Stimulated activated CD4-positive, alpha-beta T cell treated with anti-CD3 and anti-CD28 coated beads, Interleukin-4, amount 100 ng/mL, for 4 hours (primary cell): Measurements from ENCODE around the gene TOX4.

Source experiments
- DNase-seq, 2 experiments: peaks; one replicate each; pipeline ENCODE4 v3.0.0-alpha.2; 2020

Gene TOX4

GRCh38 chr14:21505012-21505553 is 28.1 kb downstream of the TOX4 start:
- peak in 1 of 2 experiments; percentile 29 for DNase-seq

GRCh38 chr14:21506557-21506956 is 29.6 kb downstream of the TOX4 start:
- DNase-seq = no peak

GRCh38 chr14:21509432-21510143 is 32.6 kb downstream of the TOX4 start:
- no peak for DNase-seq

- DNase-seq = peak; percentile 82 to 95
Observed at GRCh38 chr14:21510735-21511657, 34.0 kb downstream of the TOX4 start, which contains the start of gene METTL3. Gene METTL3, minus strand, starts transcription at chr14:21511340. Its CDS starts 117 bp downstream, at chr14:21511223.

DNA sequence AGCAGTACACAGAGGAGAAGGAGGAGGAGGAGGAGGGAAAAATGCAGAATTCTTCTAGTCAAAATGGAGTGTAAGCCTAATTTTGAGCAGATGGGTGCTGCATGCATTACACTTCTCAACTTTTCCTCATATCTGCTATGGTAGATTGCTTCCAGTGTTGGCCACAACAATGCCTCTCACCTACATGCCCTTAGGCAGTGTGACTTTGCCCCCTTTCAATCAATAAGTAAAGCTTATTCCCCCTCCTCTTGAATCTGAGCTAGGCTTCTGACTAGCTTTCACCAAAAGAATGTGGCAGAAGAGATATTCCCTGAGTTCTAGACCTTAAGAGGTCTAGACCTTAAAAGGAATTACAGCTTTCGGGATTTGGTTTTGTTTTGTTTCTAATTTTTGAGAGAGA is 37.3 kb downstream of the TOX4 start:
- no peak for DNase-seq

DNA sequence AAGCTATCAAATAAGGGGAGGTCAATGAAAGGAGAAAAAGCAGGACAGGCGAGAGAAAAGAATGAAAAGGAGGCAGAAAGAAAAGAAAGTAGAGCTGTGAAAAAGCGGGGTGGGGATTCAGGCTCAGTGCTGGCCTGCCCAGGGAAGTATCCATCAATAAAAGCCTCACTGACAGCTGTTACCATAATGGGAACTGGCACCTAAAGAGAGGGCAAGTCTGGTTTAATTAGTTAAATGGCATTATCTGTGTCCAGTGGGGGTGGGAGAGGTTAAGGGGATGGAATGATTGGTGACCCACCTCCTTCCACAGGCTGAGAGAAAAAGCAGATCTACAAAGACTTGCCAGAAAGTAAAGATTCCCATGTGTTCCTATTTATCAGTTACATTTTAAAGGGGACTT is 41.7 kb downstream of the TOX4 start:
- no peak for DNase-seq

GRCh38 chr14:21520767-21521166 is 43.8 kb downstream of the TOX4 start:
- no peak for DNase-seq

- DNase-seq = no peak
Observed at GRCh38 chr14:21521501-21521900, 44.5 kb downstream of the TOX4 start.

- no peak for DNase-seq
Observed at GRCh38 chr14:21523203-21523602, 46.2 kb downstream of the TOX4 start.

GRCh38 chr14:21524575-21525490 is 47.8 kb downstream of the TOX4 start:
- DNase-seq = no peak

DNA sequence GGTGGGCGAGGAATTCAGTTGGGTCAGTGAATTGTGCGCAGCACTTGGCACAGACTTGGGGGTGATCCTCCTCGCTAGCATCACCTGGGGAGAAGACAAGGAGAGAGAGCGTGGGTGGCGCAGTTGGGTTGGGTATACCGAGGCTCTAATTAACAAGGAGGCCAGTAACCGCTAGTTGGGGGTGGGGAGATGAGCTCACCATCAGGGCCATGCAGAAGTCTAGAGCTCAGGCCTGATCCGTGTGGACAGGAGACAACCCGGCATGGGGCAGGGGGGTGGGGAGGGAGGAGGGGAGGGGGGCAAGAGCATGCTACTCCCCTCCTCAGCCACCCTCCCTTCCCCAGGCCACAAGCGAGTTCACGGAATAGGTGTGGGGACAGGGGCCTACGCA is 48.6 kb downstream of the TOX4 start:
- DNase-seq = no peak

DNA sequence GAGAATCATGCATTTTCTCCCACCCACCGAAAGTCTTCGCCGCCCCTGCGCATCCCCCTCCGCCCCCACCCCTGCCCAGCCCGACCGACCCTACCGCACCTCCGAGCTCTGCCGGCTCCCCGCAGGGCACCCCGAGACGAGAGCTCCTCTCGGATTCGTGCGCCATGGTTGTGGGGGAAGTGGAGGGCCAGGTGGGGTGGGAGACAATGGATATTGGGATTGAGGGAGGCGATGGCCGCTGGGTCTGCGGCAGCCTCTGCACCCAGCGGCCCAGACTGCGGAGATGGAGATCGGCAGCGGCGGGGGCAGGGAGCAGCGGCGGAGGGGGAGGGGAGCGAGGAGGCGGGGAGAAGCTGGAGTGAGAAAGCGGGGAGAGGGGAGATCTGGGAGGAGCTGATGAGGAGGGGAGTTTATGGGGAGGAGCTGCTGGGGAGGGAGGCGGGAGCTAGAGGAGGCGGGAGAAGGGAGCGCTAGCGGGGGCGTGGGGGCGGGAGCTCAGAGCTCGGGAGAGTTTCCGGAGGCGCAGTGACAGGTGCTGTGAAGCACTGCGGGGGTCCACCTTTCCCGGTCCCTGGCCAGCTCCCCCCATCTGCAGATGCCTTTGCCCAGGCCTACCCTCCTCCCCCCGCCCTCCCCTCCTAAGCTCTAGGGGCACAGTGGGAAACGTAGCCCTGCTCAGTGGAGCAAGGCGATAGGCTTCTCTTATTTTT is 49.1 kb downstream of the TOX4 start, which contains the start of gene SALL2:
Gene SALL2, minus strand, starts transcription at position 385 of the 710 bp plus-strand sequence. Its CDS starts 219 bp downstream, at position 166.
- DNase-seq = peak; percentile 70 to 73

DNA sequence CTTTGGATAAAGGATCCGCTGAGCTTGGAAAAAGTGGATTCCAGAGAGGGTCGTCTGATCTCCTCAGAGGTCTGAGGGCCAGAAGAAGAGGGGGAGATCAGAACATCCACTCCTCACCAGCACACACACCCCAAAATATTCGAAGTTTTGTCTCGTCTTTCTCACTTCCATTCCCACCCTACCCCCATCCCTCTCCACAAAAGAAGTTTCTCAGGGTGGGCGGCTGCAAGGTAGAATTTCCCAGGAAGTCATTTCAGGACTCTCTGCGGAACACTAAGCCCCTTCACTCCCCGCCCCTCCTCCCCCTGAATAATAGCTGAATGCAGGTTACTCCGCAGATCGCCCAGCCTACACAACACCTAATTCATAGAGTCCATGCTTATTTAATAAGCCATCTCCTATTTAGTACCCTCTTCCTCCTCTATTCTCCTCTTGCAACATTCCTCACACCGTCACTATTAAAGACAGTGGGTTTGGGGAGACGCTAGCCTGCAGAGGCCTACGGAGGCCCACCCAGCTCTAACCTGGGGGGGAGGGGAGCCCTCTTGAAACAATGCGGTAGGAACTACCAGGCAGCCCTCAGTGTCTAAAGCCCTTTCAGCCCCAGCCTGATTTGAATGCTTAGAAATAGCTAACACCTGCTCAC is 49.8 kb downstream of the TOX4 start:
- DNase-seq = no peak

- DNase-seq = no peak
Observed at GRCh38 chr14:21527318-21527679, 50.3 kb downstream of the TOX4 start.

DNA sequence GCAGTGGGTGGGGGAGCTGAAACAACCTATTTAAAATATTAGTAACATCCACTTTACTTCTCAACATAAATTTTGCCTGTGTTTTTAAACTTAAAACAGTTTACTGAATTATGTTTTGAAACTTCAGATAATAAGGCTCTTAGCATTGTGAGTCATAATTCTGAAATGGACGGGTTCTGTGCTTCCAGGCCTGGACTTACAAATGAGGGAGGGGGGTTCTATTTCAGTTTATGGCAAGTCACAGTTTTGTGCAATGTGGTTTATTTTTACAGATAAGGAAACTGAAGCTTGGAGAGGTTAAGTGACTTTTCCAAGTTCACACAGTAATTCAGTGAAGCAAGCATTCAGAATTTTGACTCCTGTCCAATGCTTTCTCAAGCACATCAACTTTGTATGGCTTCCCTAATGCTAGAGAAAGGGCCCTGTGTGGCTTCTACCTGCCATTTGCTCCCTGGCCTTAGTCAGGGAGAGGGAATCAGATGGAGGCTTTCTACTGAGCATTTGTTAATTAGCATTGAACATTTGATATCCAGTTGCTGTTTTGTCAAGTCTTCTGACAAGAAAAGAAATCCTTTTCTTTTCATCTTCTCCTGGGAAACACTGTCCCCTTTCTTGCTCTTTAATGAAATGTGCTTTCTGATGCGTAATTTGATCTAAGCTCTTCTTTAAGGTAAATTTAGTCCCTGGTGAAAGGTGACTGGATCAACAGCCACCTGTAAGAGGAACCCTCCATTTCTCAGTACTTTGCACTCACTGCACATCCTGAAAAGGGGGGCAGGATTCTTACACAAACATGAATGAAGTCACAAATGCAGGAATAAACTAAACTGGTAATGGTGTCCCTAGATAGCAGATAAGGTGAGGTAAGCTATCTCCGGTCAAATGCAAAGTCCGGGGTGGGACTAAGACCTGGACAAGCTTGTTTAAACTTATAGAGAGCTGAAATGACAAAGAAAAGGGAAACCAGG is 51.7 kb downstream of the TOX4 start:
- DNase-seq = no peak

DNA sequence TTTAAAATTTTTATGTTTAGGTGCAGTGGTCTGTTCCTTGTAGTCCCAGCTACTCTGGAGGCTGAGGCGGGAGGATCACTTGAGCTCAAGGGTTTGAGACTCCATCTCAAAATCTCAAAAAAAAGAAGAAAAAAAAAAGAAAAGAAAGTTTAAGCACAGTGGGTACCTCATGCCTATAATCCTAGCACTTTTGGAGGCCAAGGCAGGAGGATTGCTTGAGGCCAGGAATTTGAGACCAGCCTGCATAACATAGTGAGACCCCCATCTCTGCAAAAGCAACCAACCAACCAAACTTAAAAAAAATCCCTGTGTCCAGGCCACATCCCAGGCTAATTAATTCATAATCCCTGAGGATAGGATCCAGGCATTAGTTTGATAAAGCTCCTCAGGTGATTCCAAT is 52.5 kb downstream of the TOX4 start:
- no peak for DNase-seq

GRCh38 chr14:21533294-21533693 is 56.3 kb downstream of the TOX4 start:
- no peak for DNase-seq

GRCh38 chr14:21534576-21534975 is 57.6 kb downstream of the TOX4 start:
- no peak for DNase-seq

- no peak for DNase-seq
Observed at GRCh38 chr14:21535545-21536417, 58.8 kb downstream of the TOX4 start.
